ENCODE measurements around the gene OTUD1. TPM values are rescaled to one million over a fixed set of nuclear protein-coding genes. Genes with fewer than 3 reads are reported as not detected.

The OTUD1 gene
- total RNA-seq, 2 experiments from 2014 or later = 4.5 to 6.8 TPM

DNA sequence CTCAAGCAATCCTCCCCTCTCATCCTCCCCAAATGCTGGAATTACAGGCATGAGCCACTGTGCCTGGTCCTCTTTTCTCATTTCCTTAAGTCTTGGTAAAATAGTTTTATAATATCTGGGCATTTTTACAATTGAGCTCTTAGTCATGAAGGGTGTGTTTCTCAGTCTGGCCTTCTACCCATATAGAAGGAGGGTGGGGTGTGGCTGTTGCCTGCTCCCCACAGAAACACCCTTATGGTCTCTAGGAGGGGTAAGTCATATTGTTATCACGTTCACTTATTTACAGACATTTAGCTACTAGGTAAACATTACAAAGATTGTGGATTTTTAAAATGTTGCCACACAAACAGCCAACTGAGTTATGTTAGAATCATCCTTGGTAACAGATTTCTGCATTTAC, 6.7 kb upstream of the OTUD1 start:
- intact Hi-C loops (cut with micrococcal nuclease; ENCODE audit: unreplicated experiment) = loop anchor here (10.0 kb wide), 1 partner anchor 1293 kb away; the partner anchor contains the start of gene ARHGAP21
- DNase-seq (ENCODE audit: low spot score) = no peak
- Histone ChIP-seq H3K4me3 (ENCODE audit: low read depth, low read length, poor library complexity, severe bottlenecking) (no peak overlapping the region), H3K36me3 (ENCODE audit: insufficient read depth, low read length) (no peaks in the 10 kb centered on the region), H3K79me2 (ENCODE audit: insufficient read depth, low read depth, low read length) (no peaks in the 10 kb centered on the region), H2AFZ (ENCODE audit: low read length) (no peak overlapping the region), H3K4me1 (ENCODE audit: insufficient read depth, low read length, poor library complexity, severe bottlenecking) (no peaks in the 10 kb centered on the region), H3K27ac (ENCODE audit: low read depth, low read length, poor library complexity, severe bottlenecking) (no peak overlapping the region), H3K9me2 (ENCODE audit: insufficient read depth, low read length) (no peaks in the 10 kb centered on the region), H4K20me1 (ENCODE audit: insufficient read depth, low read length) (no peaks in the 10 kb centered on the region), H3K4me2 (ENCODE audit: low read length) (no peak overlapping the region), H3K9me3 (ENCODE audit: low read length) (no peaks in the 10 kb centered on the region)
- BruUV-seq (replicated peaks) = no TSS peak
- TF ChIP-seq, protein P1, sequence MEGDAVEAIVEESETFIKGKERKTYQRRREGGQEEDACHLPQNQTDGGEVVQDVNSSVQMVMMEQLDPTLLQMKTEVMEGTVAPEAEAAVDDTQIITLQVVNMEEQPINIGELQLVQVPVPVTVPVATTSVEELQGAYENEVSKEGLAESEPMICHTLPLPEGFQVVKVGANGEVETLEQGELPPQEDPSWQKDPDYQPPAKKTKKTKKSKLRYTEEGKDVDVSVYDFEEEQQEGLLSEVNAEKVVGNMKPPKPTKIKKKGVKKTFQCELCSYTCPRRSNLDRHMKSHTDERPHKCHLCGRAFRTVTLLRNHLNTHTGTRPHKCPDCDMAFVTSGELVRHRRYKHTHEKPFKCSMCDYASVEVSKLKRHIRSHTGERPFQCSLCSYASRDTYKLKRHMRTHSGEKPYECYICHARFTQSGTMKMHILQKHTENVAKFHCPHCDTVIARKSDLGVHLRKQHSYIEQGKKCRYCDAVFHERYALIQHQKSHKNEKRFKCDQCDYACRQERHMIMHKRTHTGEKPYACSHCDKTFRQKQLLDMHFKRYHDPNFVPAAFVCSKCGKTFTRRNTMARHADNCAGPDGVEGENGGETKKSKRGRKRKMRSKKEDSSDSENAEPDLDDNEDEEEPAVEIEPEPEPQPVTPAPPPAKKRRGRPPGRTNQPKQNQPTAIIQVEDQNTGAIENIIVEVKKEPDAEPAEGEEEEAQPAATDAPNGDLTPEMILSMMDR (conservative IDR thresholded peaks at IDR 0.05; ENCODE audit: low read length) = no peak
- TF ChIP-seq EZH2phosphoT487 (IDR thresholded peaks at IDR 0.05; ENCODE audit: borderline replicate concordance, low read depth, low read length) = no peak
- ChIA-PET CTCF (ENCODE audit: unreplicated experiment) (no interaction called here), POLR2A (no interaction called here)

DNA sequence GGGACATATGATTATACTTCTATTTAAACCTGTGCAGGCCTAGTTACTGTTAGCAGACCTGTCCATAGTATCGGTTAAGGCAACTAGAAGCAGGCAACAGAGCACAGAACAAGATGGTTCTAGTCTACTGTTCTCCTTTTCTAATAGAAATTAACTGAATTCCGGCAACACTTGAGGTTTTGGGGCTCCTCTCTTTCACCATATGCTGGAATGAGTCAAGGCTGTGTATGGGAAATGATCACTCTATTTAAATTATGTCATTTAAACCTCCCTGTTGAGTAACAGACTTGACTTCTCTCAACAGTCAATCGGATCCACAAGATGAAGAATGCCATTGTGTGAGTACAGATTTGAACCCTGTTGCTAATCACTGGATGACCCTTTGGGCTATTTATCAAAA, 6.2 kb upstream of the OTUD1 start:
- Histone ChIP-seq H3K36me3 (ENCODE audit: insufficient read depth, low read length) (no peaks in the 10 kb centered on the region), H3K9me3 (ENCODE audit: low read length) (no peaks in the 10 kb centered on the region), H3K4me3 (ENCODE audit: low read depth, low read length, poor library complexity, severe bottlenecking) (no peak overlapping the region), H3K9me2 (ENCODE audit: insufficient read depth, low read length) (no peaks in the 10 kb centered on the region), H3K79me2 (ENCODE audit: insufficient read depth, low read depth, low read length) (no peaks in the 10 kb centered on the region), H3K4me2 (ENCODE audit: low read length) (no peak overlapping the region), H3K4me1 (ENCODE audit: insufficient read depth, low read length, poor library complexity, severe bottlenecking) (no peaks in the 10 kb centered on the region), H3K27ac (ENCODE audit: low read depth, low read length, poor library complexity, severe bottlenecking) (no peak overlapping the region), H2AFZ (ENCODE audit: low read length) (no peak overlapping the region), H4K20me1 (ENCODE audit: insufficient read depth, low read length) (no peaks in the 10 kb centered on the region)
- CTCF ChIA-PET (ENCODE audit: unreplicated experiment) = no interaction called here
- BruUV-seq (replicated peaks) = no TSS peak
- POLR2A ChIA-PET = no interaction called here
- TF ChIP-seq, protein P1 (conservative IDR thresholded peaks at IDR 0.05; ENCODE audit: low read length) = no peak
- TF ChIP-seq EZH2phosphoT487 (IDR thresholded peaks at IDR 0.05; ENCODE audit: borderline replicate concordance, low read depth, low read length) = no peak
- DNase-seq (ENCODE audit: low spot score) = no peak
- intact Hi-C loops (cut with micrococcal nuclease; ENCODE audit: unreplicated experiment) = loop anchor here (10.0 kb wide), 1 partner anchor 1292 kb away; the partner anchor contains the start of gene ARHGAP21

DNA sequence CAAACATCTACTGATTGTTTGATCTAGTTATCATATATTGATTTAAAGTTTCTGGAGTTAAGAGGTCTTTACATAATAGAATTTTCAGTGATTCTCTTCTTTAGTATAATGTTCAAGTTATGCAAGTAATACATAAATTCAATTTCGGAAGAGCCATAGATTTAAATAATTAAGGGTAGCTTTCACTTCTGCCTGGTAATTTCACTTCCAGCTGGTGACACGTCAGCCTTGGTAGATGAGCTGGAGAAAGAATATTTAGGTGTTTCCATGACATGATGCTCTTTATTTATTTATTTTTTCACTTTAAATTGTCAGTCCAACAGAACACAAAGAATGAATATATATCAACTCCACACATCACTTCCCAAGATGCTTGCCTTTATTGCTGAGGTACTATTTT, 5.2 kb upstream of the OTUD1 start:
- no peaks in the 10 kb centered on the region for H3K4me1 ChIP-seq (ENCODE audit: insufficient read depth, low read length, poor library complexity, severe bottlenecking)
- no peak overlapping the region for H3K27ac ChIP-seq (ENCODE audit: low read depth, low read length, poor library complexity, severe bottlenecking)
- H3K79me2 ChIP-seq (ENCODE audit: insufficient read depth, low read depth, low read length) = no peaks in the 10 kb centered on the region
- intact Hi-C loops (cut with micrococcal nuclease; ENCODE audit: unreplicated experiment) = loop anchor here (10.0 kb wide), 1 partner anchor 1291 kb away; the partner anchor contains the start of gene ARHGAP21
- no TSS peak for BruUV-seq (replicated peaks)
- no peaks in the 10 kb centered on the region for H3K9me2 ChIP-seq (ENCODE audit: insufficient read depth, low read length)
- no peak overlapping the region for H3K4me3 ChIP-seq (ENCODE audit: low read depth, low read length, poor library complexity, severe bottlenecking)
- TF ChIP-seq, protein P1 (conservative IDR thresholded peaks at IDR 0.05; ENCODE audit: low read length) = no peak
- no peak for TF ChIP-seq EZH2phosphoT487 (IDR thresholded peaks at IDR 0.05; ENCODE audit: borderline replicate concordance, low read depth, low read length)
- no peaks in the 10 kb centered on the region for H3K9me3 ChIP-seq (ENCODE audit: low read length)
- no peak overlapping the region for H2AFZ ChIP-seq (ENCODE audit: low read length)
- POLR2A ChIA-PET = interaction anchor here (1.0 to 1.5 kb wide), 3 partner anchors 13 to 49 kb away, joined by 3 to 8 read pairs (median 3); no protein-coding TSS in a partner anchor
- H3K4me2 ChIP-seq (ENCODE audit: low read length) = no peak overlapping the region
- H3K36me3 ChIP-seq (ENCODE audit: insufficient read depth, low read length) = no peaks in the 10 kb centered on the region
- no peak for DNase-seq (ENCODE audit: low spot score)
- H4K20me1 ChIP-seq (ENCODE audit: insufficient read depth, low read length) = no peaks in the 10 kb centered on the region
- CTCF ChIA-PET (ENCODE audit: unreplicated experiment) = no interaction called here
